Measurements from ENCODE around the gene GPR35.

- TF ChIP-seq CTCF (IDR thresholded peaks at IDR 0.05; ENCODE audit: insufficient read depth, low read length): no peak
- no peak for TF ChIP-seq POLR2AphosphoS5 (IDR thresholded peaks at IDR 0.05; ENCODE audit: low read depth)
- no peak for TF ChIP-seq REST (IDR thresholded peaks at IDR 0.05; ENCODE audit: insufficient replicate concordance, low read depth)
These were observed 47.8 kb upstream of the GPR35 start for GRCh38 chr2:240577281-240578109.

All from HL-60 (cell line).